NCI-H2196 treated with DMSO at 0.1 percent for 48 hours (cell line): Measurements from ENCODE around the gene STK11.

Experiments used
- DNase-seq: peaks from one replicate; lab custom pipeline; 2025; ENCODE audit not compliant: unreplicated experiment; lab: John Stamatoyannopoulos, UW

Gene STK11

GRCh38 chr19:1224047-1224825 lies 18.7 kb downstream of the STK11 start:
- DNase-seq, result no peak

GRCh38 chr19:1224847-1225246 lies 19.3 kb downstream of the STK11 start:
- DNase-seq, result no peak

GRCh38 chr19:1225440-1226226 lies 20.1 kb downstream of the STK11 start:
- no peak for DNase-seq

- DNase-seq, result no peak
Observed at GRCh38 chr19:1226227-1226518, 20.6 kb downstream of the STK11 start.

GRCh38 chr19:1226522-1227303 lies 21.1 kb downstream of the STK11 start:
- no peak for DNase-seq

- DNase-seq, result no peak
Observed at GRCh38 chr19:1227304-1228054, 21.9 kb downstream of the STK11 start.

GRCh38 chr19:1228161-1228957 lies 22.8 kb downstream of the STK11 start:
- DNase-seq, result no peak

- no peak for DNase-seq
Observed at GRCh38 chr19:1229056-1229923, 23.7 kb downstream of the STK11 start.

GRCh38 chr19:1229924-1230782 lies 24.6 kb downstream of the STK11 start:
- no peak for DNase-seq

- DNase-seq, result no peak
Observed at GRCh38 chr19:1230783-1231489, 25.4 kb downstream of the STK11 start.

GRCh38 chr19:1231729-1232637 lies 26.4 kb downstream of the STK11 start:
- DNase-seq, result no peak

- DNase-seq, result no peak
Observed at GRCh38 chr19:1232652-1233072, 27.1 kb downstream of the STK11 start.

GRCh38 chr19:1233115-1233667 lies 27.6 kb downstream of the STK11 start:
- DNase-seq, result no peak

- no peak for DNase-seq
Observed at GRCh38 chr19:1234051-1234954, 28.7 kb downstream of the STK11 start.

GRCh38 chr19:1234955-1235380 lies 29.4 kb downstream of the STK11 start:
- no peak for DNase-seq
